DND-41 (cell line): ENCODE measurements around the gene EPN2.
"Not testable (repeated sequence)": the region's sequence is repeated elsewhere in the genome, so short reads cannot be mapped to it uniquely, and the experiment has no call there.

Experiments used
- ATAC-seq: fragments of 200-7000 bp; cut with Tn5 transposase; 3 replicates; pipeline ENCODE4 v1.9.1; 2021; ENCODE audit warnings: low read depth; ENCODE audit not compliant: insufficient read depth
- DNase-seq: peaks from one replicate; pipeline ENCODE4 v3.0.0-alpha.2; 2020
- H2AFZ ChIP-seq: 2 replicates; pipeline ENCODE4 v1.6.0; 2012; ENCODE audit warnings: low read depth, low read length
- H3K27ac ChIP-seq: 2 replicates; pipeline ENCODE4 v1.5.1; 2012; ENCODE audit warnings: low read length, inconsistent platforms
- H3K27me3 ChIP-seq: fragments of 200-600 bp; sonication (generic); 2 replicates; pipeline ENCODE4 v1.6.0; 2012; ENCODE audit warnings: low read length, mild to moderate bottlenecking, inconsistent platforms; ENCODE audit not compliant: insufficient read depth, poor library complexity
- H3K36me3 ChIP-seq: 2 replicates; pipeline ENCODE4 v1.5.1; 2012; ENCODE audit warnings: low read length, inconsistent platforms; ENCODE audit not compliant: insufficient read depth
- H3K4me1 ChIP-seq: 2 replicates; pipeline ENCODE4 v1.5.1; 2012; ENCODE audit warnings: mild to moderate bottlenecking, low read length; ENCODE audit not compliant: insufficient read depth
- H3K4me2 ChIP-seq: 2 replicates; pipeline ENCODE4 v1.6.0; 2012; ENCODE audit warnings: mild to moderate bottlenecking, moderate library complexity, low read length, inconsistent platforms; ENCODE audit not compliant: insufficient read depth
- H3K4me3 ChIP-seq, 2 experiments: fragments of 200-600 bp in 1 of 2; shearing (Covaris generic) in 1 of 2; 2 replicates each; pipeline ENCODE4 v1.5.1; 2012 to 2016; ENCODE audit warnings: inconsistent platforms in 2 of 2, low read length in 2 of 2, mild to moderate bottlenecking in 2 of 2, low read depth in 1 of 2, moderate library complexity in 1 of 2
- H3K79me2 ChIP-seq: 2 replicates; pipeline ENCODE4 v1.6.0; 2012; ENCODE audit warnings: low read length, inconsistent platforms; ENCODE audit not compliant: insufficient read depth
- H3K9ac ChIP-seq: 2 replicates; pipeline ENCODE4 v1.6.0; 2012; ENCODE audit warnings: low read depth, mild to moderate bottlenecking, inconsistent platforms, low read length, moderate library complexity
- H3K9me3 ChIP-seq: 2 replicates; pipeline ENCODE4 v1.5.1; 2012; ENCODE audit warnings: low read length, moderate library complexity, mild to moderate bottlenecking, inconsistent platforms; ENCODE audit not compliant: insufficient read depth, severe bottlenecking
- H4K20me1 ChIP-seq: 2 replicates; pipeline ENCODE4 v1.6.0; 2012; ENCODE audit warnings: low read length; ENCODE audit not compliant: insufficient read depth
- EZH2 ChIP-seq: IDR thresholded peaks from 3 replicates; pipeline ENCODE4 v1.6.1; 2012; ENCODE audit warnings: borderline replicate concordance, low read depth, mild to moderate bottlenecking, moderate library complexity, low read length, inconsistent platforms; ENCODE audit not compliant: severe bottlenecking
- TF ChIP-seq, protein P1 (sequence below): IDR thresholded peaks from 2 replicates; pipeline ENCODE4 v1.5.1; 2012; ENCODE audit warnings: borderline replicate concordance, low read length, moderate library complexity, mild to moderate bottlenecking; ENCODE audit not compliant: poor library complexity, severe bottlenecking; ENCODE audit errors: extremely low read depth

EPN2 gene

DNA sequence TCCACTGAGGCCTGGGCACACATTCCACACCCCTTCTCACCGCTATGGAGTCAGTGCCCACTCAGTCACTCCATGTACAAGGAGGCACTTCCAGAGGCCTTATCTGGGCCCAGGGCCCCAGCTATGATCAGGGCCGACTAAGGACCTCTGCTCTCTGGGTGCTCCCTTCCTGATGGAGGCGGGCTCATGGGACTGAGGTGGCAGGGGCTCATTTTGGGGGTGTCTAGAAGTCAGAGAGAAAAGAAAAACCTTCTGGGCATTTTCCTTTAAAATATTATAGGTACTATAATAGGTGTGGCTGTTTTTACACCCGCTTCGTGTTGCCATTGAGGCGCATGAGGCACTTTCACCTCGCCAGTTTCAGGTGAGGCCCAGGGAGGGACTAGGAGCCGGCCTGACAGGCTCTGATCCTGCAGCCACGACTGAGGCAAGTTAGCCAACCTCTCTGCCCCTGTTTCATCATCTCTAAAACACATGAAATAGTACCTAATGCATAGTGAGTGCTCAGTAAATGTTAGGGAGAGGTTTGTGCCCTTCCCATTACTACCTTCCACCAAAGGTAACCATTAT lies 111.0 kb downstream of the EPN2 start:
- H3K9me3 ChIP-seq, result no peaks in the 10 kb centered on the region
- H2AFZ ChIP-seq, result no peak overlapping the region
- no peak overlapping the region for H3K9ac ChIP-seq
- ATAC-seq (no peak), DNase-seq (no peak)
- H3K27me3 ChIP-seq, result no peaks in the 10 kb centered on the region
- H3K27ac ChIP-seq, result no peak overlapping the region
- H3K4me1 ChIP-seq, result no peaks in the 10 kb centered on the region
- H3K79me2 ChIP-seq, result no peaks in the 10 kb centered on the region
- H3K4me2 ChIP-seq, result no peak overlapping the region
- H3K36me3 ChIP-seq, result no peaks in the 10 kb centered on the region
- TF ChIP-seq, protein P1, sequence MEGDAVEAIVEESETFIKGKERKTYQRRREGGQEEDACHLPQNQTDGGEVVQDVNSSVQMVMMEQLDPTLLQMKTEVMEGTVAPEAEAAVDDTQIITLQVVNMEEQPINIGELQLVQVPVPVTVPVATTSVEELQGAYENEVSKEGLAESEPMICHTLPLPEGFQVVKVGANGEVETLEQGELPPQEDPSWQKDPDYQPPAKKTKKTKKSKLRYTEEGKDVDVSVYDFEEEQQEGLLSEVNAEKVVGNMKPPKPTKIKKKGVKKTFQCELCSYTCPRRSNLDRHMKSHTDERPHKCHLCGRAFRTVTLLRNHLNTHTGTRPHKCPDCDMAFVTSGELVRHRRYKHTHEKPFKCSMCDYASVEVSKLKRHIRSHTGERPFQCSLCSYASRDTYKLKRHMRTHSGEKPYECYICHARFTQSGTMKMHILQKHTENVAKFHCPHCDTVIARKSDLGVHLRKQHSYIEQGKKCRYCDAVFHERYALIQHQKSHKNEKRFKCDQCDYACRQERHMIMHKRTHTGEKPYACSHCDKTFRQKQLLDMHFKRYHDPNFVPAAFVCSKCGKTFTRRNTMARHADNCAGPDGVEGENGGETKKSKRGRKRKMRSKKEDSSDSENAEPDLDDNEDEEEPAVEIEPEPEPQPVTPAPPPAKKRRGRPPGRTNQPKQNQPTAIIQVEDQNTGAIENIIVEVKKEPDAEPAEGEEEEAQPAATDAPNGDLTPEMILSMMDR, result no peak
- TF ChIP-seq EZH2, result no peak
- peaks cover 27% of the 10 kb centered on the region for H4K20me1 ChIP-seq
- no peak overlapping the region for H3K4me3 ChIP-seq

DNA sequence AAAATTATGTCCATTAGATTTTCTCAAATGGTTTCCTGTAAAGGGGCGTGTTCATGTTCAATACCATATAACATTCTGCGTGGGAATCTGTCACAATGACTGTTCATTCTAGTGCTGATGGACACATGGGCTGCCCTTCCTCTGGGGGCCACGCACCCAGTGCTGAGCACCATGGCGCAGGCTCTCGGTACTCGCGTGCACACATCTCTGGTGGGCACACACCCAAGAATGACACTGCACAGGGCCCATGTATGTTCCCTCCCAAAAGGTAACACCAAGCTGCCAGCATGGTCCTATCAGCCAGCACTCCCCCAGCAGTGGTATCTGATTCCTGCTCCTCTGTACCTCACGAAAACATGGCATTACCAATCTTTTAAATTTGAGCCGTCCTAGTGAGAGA lies 111.6 kb downstream of the EPN2 start:
- no peak overlapping the region for H3K4me2 ChIP-seq
- DNase-seq (no peak), ATAC-seq (no peak)
- no peaks in the 10 kb centered on the region for H3K9me3 ChIP-seq
- H3K27me3 ChIP-seq, result no peaks in the 10 kb centered on the region
- no peak overlapping the region for H3K9ac ChIP-seq
- TF ChIP-seq, protein P1, result no peak
- no peak for TF ChIP-seq EZH2
- no peak overlapping the region for H2AFZ ChIP-seq
- H4K20me1 ChIP-seq, result peaks cover 24% of the 10 kb centered on the region
- H3K27ac ChIP-seq, result no peak overlapping the region
- no peak overlapping the region for H3K4me3 ChIP-seq
- no peaks in the 10 kb centered on the region for H3K79me2 ChIP-seq
- no peaks in the 10 kb centered on the region for H3K4me1 ChIP-seq
- no peaks in the 10 kb centered on the region for H3K36me3 ChIP-seq

DNA sequence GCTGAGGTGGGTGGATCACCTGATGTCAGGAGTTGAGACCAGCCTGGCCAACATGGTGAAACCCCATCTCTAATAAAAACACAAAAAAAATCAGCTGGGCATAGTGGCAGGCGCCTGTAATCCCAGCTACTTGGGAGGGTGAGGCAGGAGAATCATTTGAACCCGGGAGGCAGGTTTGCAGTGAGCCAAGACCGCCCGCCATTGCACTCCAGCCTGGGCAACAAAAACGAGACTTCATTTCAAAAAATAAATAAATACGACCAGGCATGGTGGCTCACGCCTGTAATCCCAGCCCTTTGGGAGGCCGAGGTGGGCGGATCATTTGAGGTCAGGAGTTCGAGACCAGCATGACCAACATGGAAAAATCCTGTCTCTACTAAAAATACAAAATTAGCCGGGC lies 116.2 kb downstream of the EPN2 start:
- H3K9me3 ChIP-seq, H3K36me3 ChIP-seq, H3K27ac ChIP-seq, H3K4me1 ChIP-seq, H4K20me1 ChIP-seq, DNase-seq, H2AFZ ChIP-seq, H3K27me3 ChIP-seq, H3K4me2 ChIP-seq, H3K4me3 ChIP-seq, H3K9ac ChIP-seq, ATAC-seq, H3K79me2 ChIP-seq: not testable (repeated sequence)

DNA sequence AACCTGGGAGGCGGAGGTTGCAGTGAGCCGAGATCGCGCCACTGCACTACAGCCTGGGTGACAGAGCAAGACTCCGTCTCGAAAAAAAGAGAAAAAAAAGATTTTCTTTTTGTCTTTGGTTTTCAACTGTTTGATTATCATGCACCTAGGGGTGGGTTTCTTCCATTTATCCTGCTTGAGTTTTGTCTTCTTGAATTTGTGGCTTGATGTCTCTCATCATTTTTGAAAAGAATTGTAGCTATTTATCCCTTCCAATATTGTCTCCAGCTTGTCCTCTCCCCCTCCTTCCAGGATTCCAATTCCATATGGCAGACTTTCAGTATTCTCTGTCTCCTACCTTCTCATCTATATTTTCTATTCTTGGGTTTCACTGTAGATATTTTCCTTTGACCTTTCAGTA lies 117.6 kb downstream of the EPN2 start:
- peaks cover 5% of the 10 kb centered on the region; the same call in 1 of the 2 replicates for H4K20me1 ChIP-seq
- H3K36me3 ChIP-seq, result no peaks in the 10 kb centered on the region
- no peak overlapping the region for H3K4me2 ChIP-seq
- H3K79me2 ChIP-seq, result no peaks in the 10 kb centered on the region
- TF ChIP-seq, protein P1, result no peak
- TF ChIP-seq EZH2, result no peak
- DNase-seq (no peak), ATAC-seq (no peak)
- H3K9ac ChIP-seq, result no peak overlapping the region
- peaks cover 2% of the 10 kb centered on the region for H3K27me3 ChIP-seq
- H2AFZ ChIP-seq, result no peak overlapping the region
- no peak overlapping the region for H3K4me3 ChIP-seq
- H3K4me1 ChIP-seq, result no peaks in the 10 kb centered on the region
- H3K27ac ChIP-seq, result no peak overlapping the region
- no peaks in the 10 kb centered on the region for H3K9me3 ChIP-seq
